Gastroesophageal sphincter (tissue), 3 donors: ENCODE measurements around the gene CAMKK1.

Experiments used
- CTCF ChIP-seq, 4 experiments: fragments of 200-600 bp in 2 of 4; fragments of 450-650 bp in 2 of 4; sonication (generic) in 1 of 4; IDR thresholded peaks; one replicate each; pipeline ENCODE4 v1.5.1; 2017 to 2019; ENCODE audit warnings: antibody characterized with exemption in 4 of 4, mild to moderate bottlenecking in 2 of 4, moderate library complexity in 2 of 4
- EP300 ChIP-seq: sonication (generic); formaldehyde crosslinking; IDR thresholded peaks from one replicate; pipeline ENCODE4 v1.6.1; 2017; ENCODE audit warnings: antibody characterized with exemption, mild to moderate bottlenecking

DNA sequence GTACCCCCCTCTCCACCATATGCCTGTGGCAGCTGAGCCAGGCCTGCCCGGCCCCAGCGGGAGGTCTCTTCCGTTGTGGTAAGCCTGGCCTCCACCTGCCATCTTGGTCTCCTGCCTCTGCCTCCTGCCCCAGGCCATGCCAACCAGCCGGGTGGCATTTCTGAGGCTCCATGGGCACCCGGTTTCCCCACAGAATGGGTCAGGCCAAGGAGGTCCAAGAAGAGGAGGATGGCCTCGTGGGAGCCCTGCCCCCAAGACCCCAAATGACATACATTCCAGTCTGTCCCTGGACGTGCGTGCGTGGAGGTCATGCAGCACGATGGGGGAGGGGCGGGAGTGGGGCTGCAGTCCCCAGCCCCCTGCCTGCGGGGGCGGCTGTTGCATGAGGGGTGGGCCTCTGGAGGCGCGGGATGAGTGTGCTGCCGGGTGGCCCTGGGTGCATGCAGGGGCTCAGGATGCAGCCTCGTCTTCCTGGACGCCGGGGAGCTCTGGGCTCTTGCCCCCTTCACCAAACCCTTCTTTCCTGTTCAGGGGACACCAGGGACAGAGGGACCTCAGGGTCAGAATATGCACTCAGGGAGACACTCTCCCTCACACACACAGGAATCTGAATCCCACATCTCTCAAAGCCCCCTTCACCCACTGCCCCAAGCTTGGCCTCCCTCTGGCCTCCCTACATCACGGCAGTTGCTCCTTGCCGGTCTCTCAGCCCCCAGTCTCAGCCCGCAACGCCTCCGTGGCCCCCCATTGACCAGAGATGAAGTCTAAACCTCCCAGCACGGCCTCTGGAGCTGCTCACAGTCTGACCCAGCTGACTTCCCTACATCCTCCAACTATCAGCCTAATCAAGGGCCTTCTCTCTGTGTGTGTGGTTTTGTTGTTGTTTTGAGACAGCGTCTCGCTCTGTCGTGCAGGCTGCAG is 30.8 kb downstream of the CAMKK1 start:
- no peak for TF ChIP-seq CTCF (IDR thresholded peaks at IDR 0.05)
- TF ChIP-seq EP300: no peak
